ENCODE measurements around the gene GJB2.

GRCh38 chr13:20195801-20196200 lies 3.1 kb upstream of the GJB2 start:
- TF ChIP-seq, protein P1, sequence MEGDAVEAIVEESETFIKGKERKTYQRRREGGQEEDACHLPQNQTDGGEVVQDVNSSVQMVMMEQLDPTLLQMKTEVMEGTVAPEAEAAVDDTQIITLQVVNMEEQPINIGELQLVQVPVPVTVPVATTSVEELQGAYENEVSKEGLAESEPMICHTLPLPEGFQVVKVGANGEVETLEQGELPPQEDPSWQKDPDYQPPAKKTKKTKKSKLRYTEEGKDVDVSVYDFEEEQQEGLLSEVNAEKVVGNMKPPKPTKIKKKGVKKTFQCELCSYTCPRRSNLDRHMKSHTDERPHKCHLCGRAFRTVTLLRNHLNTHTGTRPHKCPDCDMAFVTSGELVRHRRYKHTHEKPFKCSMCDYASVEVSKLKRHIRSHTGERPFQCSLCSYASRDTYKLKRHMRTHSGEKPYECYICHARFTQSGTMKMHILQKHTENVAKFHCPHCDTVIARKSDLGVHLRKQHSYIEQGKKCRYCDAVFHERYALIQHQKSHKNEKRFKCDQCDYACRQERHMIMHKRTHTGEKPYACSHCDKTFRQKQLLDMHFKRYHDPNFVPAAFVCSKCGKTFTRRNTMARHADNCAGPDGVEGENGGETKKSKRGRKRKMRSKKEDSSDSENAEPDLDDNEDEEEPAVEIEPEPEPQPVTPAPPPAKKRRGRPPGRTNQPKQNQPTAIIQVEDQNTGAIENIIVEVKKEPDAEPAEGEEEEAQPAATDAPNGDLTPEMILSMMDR (optimal IDR thresholded peaks at IDR 0.05 in 1 of 3, IDR thresholded peaks at IDR 0.05 in 1 of 3, conservative IDR thresholded peaks at IDR 0.05 in 1 of 3; ENCODE audit: extremely low read depth in 1 of 3, insufficient read depth in 2 of 3, low read length in 3 of 3) = no peak
- no peak for TF ChIP-seq EZH2 (IDR thresholded peaks at IDR 0.05; ENCODE audit: low read length)
